Tibial nerve (tissue), 4 donors: ENCODE measurements around the gene FOXRED1.

Experiments
- EP300 ChIP-seq, 2 donors: sonication (generic); formaldehyde crosslinking; IDR thresholded peaks; one replicate each; pipeline ENCODE4 v1.6.1; 2017; ENCODE audit warnings: antibody characterized with exemption in 2 of 2, mild to moderate bottlenecking in 1 of 2
- TF ChIP-seq, protein P1 (sequence below), 5 experiments: fragments of 200-600 bp in 3 of 5; fragments of 450-650 bp in 2 of 5; sonication (generic) in 3 of 5; IDR thresholded peaks; one replicate each; pipeline ENCODE4 v1.5.1; 2016 to 2019; ENCODE audit warnings: antibody characterized with exemption in 5 of 5, mild to moderate bottlenecking in 3 of 5, moderate library complexity in 2 of 5

- TF ChIP-seq, protein P1, sequence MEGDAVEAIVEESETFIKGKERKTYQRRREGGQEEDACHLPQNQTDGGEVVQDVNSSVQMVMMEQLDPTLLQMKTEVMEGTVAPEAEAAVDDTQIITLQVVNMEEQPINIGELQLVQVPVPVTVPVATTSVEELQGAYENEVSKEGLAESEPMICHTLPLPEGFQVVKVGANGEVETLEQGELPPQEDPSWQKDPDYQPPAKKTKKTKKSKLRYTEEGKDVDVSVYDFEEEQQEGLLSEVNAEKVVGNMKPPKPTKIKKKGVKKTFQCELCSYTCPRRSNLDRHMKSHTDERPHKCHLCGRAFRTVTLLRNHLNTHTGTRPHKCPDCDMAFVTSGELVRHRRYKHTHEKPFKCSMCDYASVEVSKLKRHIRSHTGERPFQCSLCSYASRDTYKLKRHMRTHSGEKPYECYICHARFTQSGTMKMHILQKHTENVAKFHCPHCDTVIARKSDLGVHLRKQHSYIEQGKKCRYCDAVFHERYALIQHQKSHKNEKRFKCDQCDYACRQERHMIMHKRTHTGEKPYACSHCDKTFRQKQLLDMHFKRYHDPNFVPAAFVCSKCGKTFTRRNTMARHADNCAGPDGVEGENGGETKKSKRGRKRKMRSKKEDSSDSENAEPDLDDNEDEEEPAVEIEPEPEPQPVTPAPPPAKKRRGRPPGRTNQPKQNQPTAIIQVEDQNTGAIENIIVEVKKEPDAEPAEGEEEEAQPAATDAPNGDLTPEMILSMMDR (IDR thresholded peaks at IDR 0.05), result no peak
- no peak for TF ChIP-seq EP300 (IDR thresholded peaks at IDR 0.05)
Measured at GRCh38 chr11:126219547-126219946, 49.4 kb upstream of the FOXRED1 start.
